MM.1S (cell line): ENCODE results near the gene FAM200B.

ENCODE experiments used
- DNase-seq: peaks from one replicate; pipeline ENCODE4 v3.0.0-alpha.2; 2015
- H2AFZ ChIP-seq: fragments of 300-600 bp; sonication (generic); 2 replicates; pipeline ENCODE4 v1.6.0; 2016; ENCODE audit warnings: antibody characterized with exemption, low read length
- H3F3A ChIP-seq: fragments of 300-600 bp; sonication (generic); 2 replicates; pipeline ENCODE4 v1.6.1; 2016; ENCODE audit warnings: mild to moderate bottlenecking, antibody characterized with exemption, low read length, moderate library complexity, mixed read lengths; ENCODE audit not compliant: insufficient read depth
- H3K27ac ChIP-seq: fragments of 300-600 bp; sonication (generic); 2 replicates; pipeline ENCODE4 v1.5.1; 2016; ENCODE audit warnings: mild to moderate bottlenecking, low read length
- H3K27me3 ChIP-seq: fragments of 300-600 bp; sonication (generic); replicated peaks from 2 replicates; pipeline ENCODE4 v1.6.0; 2016; ENCODE audit warnings: low read length; ENCODE audit not compliant: insufficient read depth
- H3K36me3 ChIP-seq: fragments of 300-600 bp; sonication (generic); replicated peaks from 2 replicates; pipeline ENCODE4 v1.6.1; 2016; ENCODE audit warnings: mild to moderate bottlenecking, low read length, mixed read lengths; ENCODE audit not compliant: insufficient read depth
- H3K4me1 ChIP-seq: fragments of 300-600 bp; sonication (generic); 2 replicates; pipeline ENCODE4 v1.6.1; 2016; ENCODE audit warnings: low read length, mixed read lengths
- H3K4me2 ChIP-seq: fragments of 300-600 bp; sonication (generic); 2 replicates; pipeline ENCODE4 v1.6.0; 2016; ENCODE audit warnings: low read depth, low read length
- H3K4me3 ChIP-seq: fragments of 300-600 bp; sonication (generic); 2 replicates; pipeline ENCODE4 v1.5.1; 2016; ENCODE audit warnings: low read length, mixed read lengths
- H3K79me2 ChIP-seq: fragments of 300-600 bp; sonication (generic); 2 replicates; pipeline ENCODE4 v1.6.1; 2016; ENCODE audit warnings: mixed run types, low read length, mixed read lengths
- H3K9ac ChIP-seq: fragments of 300-600 bp; sonication (generic); 2 replicates; pipeline ENCODE4 v1.6.1; 2016; ENCODE audit warnings: low read length, mixed read lengths
- H3K9me2 ChIP-seq: fragments of 300-600 bp; sonication (generic); replicated peaks from 2 replicates; pipeline ENCODE4 v1.6.1; 2016; ENCODE audit warnings: mild to moderate bottlenecking, low read length, mixed read lengths; ENCODE audit not compliant: insufficient read depth
- H3K9me3 ChIP-seq: fragments of 300-600 bp; sonication (generic); replicated peaks from 2 replicates; pipeline ENCODE4 v1.6.1; 2016; ENCODE audit warnings: mild to moderate bottlenecking, low read length, mixed read lengths; ENCODE audit not compliant: insufficient read depth
- H4K20me1 ChIP-seq: fragments of 300-600 bp; sonication (generic); 2 replicates; pipeline ENCODE4 v1.6.1; 2016; ENCODE audit warnings: mild to moderate bottlenecking, low read length, moderate library complexity, mixed read lengths; ENCODE audit not compliant: insufficient read depth
- EZH2 ChIP-seq: fragments of 300-600 bp; sonication (generic); optimal IDR thresholded peaks from 2 replicates; pipeline ENCODE3; 2017; ENCODE audit warnings: low read depth, mild to moderate bottlenecking, antibody characterized with exemption, low read length, mixed read lengths
- EZH2phosphoT487 ChIP-seq: fragments of 300-600 bp; sonication (generic); IDR thresholded peaks from 2 replicates; pipeline ENCODE4 v1.6.1; 2018; ENCODE audit warnings: antibody characterized with exemption, low read length
- TF ChIP-seq, protein P1 (sequence below): fragments of 300-600 bp; sonication (generic); IDR thresholded peaks from 2 replicates; pipeline ENCODE4 v1.5.1; 2016; ENCODE audit warnings: antibody characterized with exemption, low read length, mixed read lengths

FAM200B gene

GRCh38 chr4:15653864-15654592 is 27.6 kb upstream of the FAM200B start:
- H3K9me2 ChIP-seq, result no peaks in the 10 kb centered on the region
- H3F3A ChIP-seq, result peaks cover 32% of the 10 kb centered on the region
- no peaks in the 10 kb centered on the region for H3K9me3 ChIP-seq
- H3K4me2 ChIP-seq, result peak overlapping the region; percentile 98
- TF ChIP-seq EZH2, result no peak
- TF ChIP-seq EZH2phosphoT487, result no peak
- TF ChIP-seq, protein P1, sequence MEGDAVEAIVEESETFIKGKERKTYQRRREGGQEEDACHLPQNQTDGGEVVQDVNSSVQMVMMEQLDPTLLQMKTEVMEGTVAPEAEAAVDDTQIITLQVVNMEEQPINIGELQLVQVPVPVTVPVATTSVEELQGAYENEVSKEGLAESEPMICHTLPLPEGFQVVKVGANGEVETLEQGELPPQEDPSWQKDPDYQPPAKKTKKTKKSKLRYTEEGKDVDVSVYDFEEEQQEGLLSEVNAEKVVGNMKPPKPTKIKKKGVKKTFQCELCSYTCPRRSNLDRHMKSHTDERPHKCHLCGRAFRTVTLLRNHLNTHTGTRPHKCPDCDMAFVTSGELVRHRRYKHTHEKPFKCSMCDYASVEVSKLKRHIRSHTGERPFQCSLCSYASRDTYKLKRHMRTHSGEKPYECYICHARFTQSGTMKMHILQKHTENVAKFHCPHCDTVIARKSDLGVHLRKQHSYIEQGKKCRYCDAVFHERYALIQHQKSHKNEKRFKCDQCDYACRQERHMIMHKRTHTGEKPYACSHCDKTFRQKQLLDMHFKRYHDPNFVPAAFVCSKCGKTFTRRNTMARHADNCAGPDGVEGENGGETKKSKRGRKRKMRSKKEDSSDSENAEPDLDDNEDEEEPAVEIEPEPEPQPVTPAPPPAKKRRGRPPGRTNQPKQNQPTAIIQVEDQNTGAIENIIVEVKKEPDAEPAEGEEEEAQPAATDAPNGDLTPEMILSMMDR, result no peak
- H3K27ac ChIP-seq, result peak overlapping the region; percentile 44; the same call in 1 of the 2 replicates
- peak; percentile 45 for DNase-seq
- H3K27me3 ChIP-seq, result no peaks in the 10 kb centered on the region
- H4K20me1 ChIP-seq, result no peaks in the 10 kb centered on the region
- peaks cover 57% of the 10 kb centered on the region for H3K79me2 ChIP-seq
- H2AFZ ChIP-seq, result peak overlapping the region; percentile 47
- H3K4me3 ChIP-seq, result peak overlapping the region; percentile 86
- peak overlapping the region; percentile 75 for H3K9ac ChIP-seq
- H3K36me3 ChIP-seq, result no peaks in the 10 kb centered on the region
- H3K4me1 ChIP-seq, result peaks cover 34% of the 10 kb centered on the region

DNA sequence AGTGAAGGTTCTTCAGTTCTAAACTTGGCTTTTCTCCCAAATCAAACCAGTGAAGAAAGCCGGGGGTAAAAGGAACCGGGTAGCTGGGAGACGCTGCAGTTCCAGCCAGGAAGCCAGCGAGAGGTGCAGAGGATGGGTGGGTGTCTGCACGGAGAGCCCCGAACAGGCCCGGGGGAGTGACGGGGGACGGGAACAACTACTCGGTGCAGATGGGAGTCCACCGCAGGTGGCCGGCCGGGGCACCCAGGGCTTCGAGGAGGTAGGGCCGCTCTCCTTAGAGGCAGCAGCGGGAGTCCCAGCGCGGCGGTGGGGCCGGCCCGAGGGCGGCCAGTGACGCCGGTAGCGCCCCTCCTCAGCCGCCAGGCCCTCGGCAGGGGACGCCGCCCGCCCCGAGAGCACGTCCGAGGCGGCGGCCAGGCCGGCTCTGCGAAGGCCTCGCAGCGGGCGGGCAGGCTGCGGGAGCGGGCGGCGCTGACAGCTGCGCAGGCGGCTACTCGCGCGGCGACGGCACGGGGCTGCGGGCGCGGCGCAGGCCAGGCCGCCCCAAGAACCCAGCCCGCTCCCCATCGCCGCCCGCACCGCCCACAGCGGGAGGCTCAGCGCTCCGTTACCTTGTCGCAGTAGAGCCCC is 26.9 kb upstream of the FAM200B start:
- Histone ChIP-seq H2AFZ (peak overlapping the region; percentile 47), H3F3A (peaks cover 32% of the 10 kb centered on the region), H4K20me1 (no peaks in the 10 kb centered on the region), H3K9me2 (no peaks in the 10 kb centered on the region), H3K4me3 (peak overlapping the region; percentile 86), H3K4me2 (peak overlapping the region; percentile 98), H3K9me3 (no peaks in the 10 kb centered on the region), H3K27me3 (no peaks in the 10 kb centered on the region), H3K36me3 (no peaks in the 10 kb centered on the region), H3K27ac (peak overlapping the region; percentile 68; the same call in 1 of the 2 replicates), H3K79me2 (peaks cover 50% of the 10 kb centered on the region), H3K4me1 (peaks cover 37% of the 10 kb centered on the region), H3K9ac (peak overlapping the region; percentile 75)
- TF ChIP-seq EZH2phosphoT487, result no peak
- TF ChIP-seq, protein P1, result no peak
- TF ChIP-seq EZH2, result no peak
- no peak for DNase-seq

DNA sequence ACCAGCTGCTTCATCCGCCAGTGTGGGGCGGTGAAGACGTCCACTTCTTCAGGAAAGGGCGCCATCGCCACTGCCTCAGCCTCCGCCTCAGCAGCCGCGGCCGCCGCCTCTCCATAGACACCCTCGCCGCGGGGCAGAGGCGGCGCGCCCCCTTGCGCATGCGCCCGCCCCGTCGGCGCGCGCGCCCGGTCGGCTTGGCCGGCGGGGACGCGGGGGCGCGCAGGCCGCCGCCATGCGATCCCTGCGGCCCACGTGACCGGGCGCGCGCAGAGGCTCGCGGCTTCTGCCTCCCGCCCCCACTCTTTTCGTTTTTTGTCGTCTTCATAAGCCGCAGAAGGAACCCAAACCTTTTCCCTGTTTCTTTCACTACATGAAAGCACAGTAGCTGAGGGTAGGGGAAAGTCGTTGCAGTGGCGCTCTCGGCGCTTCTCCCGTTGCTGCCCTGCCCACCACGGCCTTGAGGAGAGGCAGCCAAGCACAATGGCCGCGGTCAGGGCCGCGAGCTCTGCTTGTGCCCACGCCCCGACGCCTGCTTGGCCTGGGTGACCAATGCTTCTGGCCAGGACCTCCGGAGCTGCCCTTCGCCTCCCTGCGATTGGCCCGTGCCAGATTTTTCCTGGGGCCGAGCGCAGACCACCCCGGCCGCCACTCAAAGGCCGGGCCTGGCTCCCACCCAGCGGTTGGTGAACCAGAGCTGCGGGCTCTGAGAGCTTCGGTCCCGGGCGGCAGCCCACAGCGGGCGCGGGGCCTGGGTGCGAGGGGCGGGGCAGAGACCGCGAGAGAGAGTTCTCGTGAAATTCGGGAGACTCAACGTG is 26.2 kb upstream of the FAM200B start, which contains the start of gene FBXL5:
Gene FBXL5, minus strand, starts transcription at position 135 of the 815 bp plus-strand sequence. Its CDS starts 70 bp downstream, at position 65.
- H3K4me3 ChIP-seq, result peak within 1 kb of the TSS; percentile 86
- peak within 1 kb of the TSS; percentile 98 for H3K4me2 ChIP-seq
- no peaks in the 10 kb centered on the region for H3K36me3 ChIP-seq
- no peaks in the 10 kb centered on the region for H3K9me3 ChIP-seq
- H3F3A ChIP-seq, result peaks cover 32% of the 10 kb centered on the region
- H3K4me1 ChIP-seq, result peaks cover 31% of the 10 kb centered on the region
- no peaks in the 10 kb centered on the region for H3K9me2 ChIP-seq
- peak within 1 kb of the TSS; percentile 82 for H3K9ac ChIP-seq
- H4K20me1 ChIP-seq, result no peaks in the 10 kb centered on the region
- peak within 1 kb of the TSS; percentile 94 for H3K27ac ChIP-seq
- H2AFZ ChIP-seq, result peak within 1 kb of the TSS; percentile 95
- peak; percentile 90 for DNase-seq
- TF ChIP-seq EZH2phosphoT487 (no peak), EZH2 (no peak)
- TF ChIP-seq, protein P1, result no peak
- no peaks in the 10 kb centered on the region for H3K27me3 ChIP-seq
- peaks cover 43% of the 10 kb centered on the region for H3K79me2 ChIP-seq
